ENCODE results near the gene UROC1.

- no peak for TF ChIP-seq EZH2 (IDR thresholded peaks at IDR 0.05)
- TF ChIP-seq POLR2AphosphoS5 (IDR thresholded peaks at IDR 0.05; ENCODE audit: borderline replicate concordance, low read depth, low read length), result no peak
- TF ChIP-seq FOXP2 (optimal IDR thresholded peaks at IDR 0.05; ENCODE audit: control extremely low read depth, extremely low read length, insufficient read depth), result no peak
These were observed 33.7 kb upstream of the UROC1 start for GRCh38 chr3:126551121-126551838.

All from SK-N-MC (cell line).